HepG2 (cell line): ENCODE data around the gene FLAD1. TPM values are rescaled to one million over a fixed set of nuclear protein-coding genes. Genes with fewer than 3 reads are reported as not detected.

ENCODE experiments used
- ATAD3A ChIP-seq: sonication (generic); formaldehyde crosslinking; IDR thresholded peaks from 2 replicates; pipeline ENCODE4 v1.4.0; 2020; ENCODE audit warnings: missing genetic modification reagents
- DZIP1 ChIP-seq: sonication (generic); formaldehyde crosslinking; IDR thresholded peaks from 2 replicates; pipeline ENCODE4 v1.5.0; 2020; ENCODE audit warnings: mild to moderate bottlenecking, missing genetic modification reagents
- FIP1L1 ChIP-seq: fragments of 200-400 bp; formaldehyde crosslinking; IDR thresholded peaks from 2 replicates; pipeline ENCODE4 v1.6.1; 2018; ENCODE audit warnings: low read depth, mild to moderate bottlenecking, low read length, moderate library complexity, borderline replicate concordance; ENCODE audit not compliant: insufficient read depth
- GFI1 ChIP-seq: sonication (generic); formaldehyde crosslinking; IDR thresholded peaks from 2 replicates; pipeline ENCODE4 v1.5.0; 2020; ENCODE audit warnings: missing genetic modification reagents, mild to moderate bottlenecking, borderline replicate concordance
- GLI4 ChIP-seq: sonication (generic); formaldehyde crosslinking; IDR thresholded peaks from 2 replicates; pipeline ENCODE4 v1.5.1; 2020; ENCODE audit warnings: missing genetic modification reagents, mild to moderate bottlenecking, moderate library complexity, borderline replicate concordance
- GZF1 ChIP-seq: sonication (generic); formaldehyde crosslinking; IDR thresholded peaks from 2 replicates; pipeline ENCODE4 v1.5.1; 2020; ENCODE audit warnings: mild to moderate bottlenecking, missing genetic modification reagents
- HDAC1 ChIP-seq: sonication (generic); formaldehyde crosslinking; IDR thresholded peaks from 2 replicates; pipeline ENCODE4 v1.5.1; 2020; ENCODE audit warnings: mild to moderate bottlenecking, missing genetic modification reagents
- MBNL3 ChIP-seq: fragments of 250-450 bp; sonication (Bioruptor Pico); conservative IDR thresholded peaks from 2 replicates; pipeline ENCODE4 v1.8.0; 2022; ENCODE audit warnings: mild to moderate bottlenecking, inconsistent platforms
- MIER2 ChIP-seq: IDR thresholded peaks from 2 replicates; pipeline ENCODE4 v1.6.1; 2016; ENCODE audit warnings: missing biosample characterization, missing genetic modification reagents
- MIXL1 ChIP-seq: IDR thresholded peaks from 2 replicates; pipeline ENCODE4 v1.6.1; 2016
- MLLT10 ChIP-seq: sonication (generic); formaldehyde crosslinking; IDR thresholded peaks from 2 replicates; pipeline ENCODE4 v1.4.0; 2020; ENCODE audit warnings: missing genetic modification reagents
- NFKB2 ChIP-seq: sonication (generic); formaldehyde crosslinking; IDR thresholded peaks from 2 replicates; pipeline ENCODE4 v1.4.0; 2020; ENCODE audit warnings: missing genetic modification reagents, borderline replicate concordance
- PRPF4 ChIP-seq: fragments of 200-400 bp; formaldehyde crosslinking; IDR thresholded peaks from 2 replicates; pipeline ENCODE4 v1.6.1; 2016; ENCODE audit warnings: low read length, low read depth; ENCODE audit not compliant: poor library complexity, severe bottlenecking
- REL ChIP-seq: sonication (generic); formaldehyde crosslinking; conservative IDR thresholded peaks from 2 replicates; pipeline ENCODE4 v1.8.0; 2022; ENCODE audit warnings: mild to moderate bottlenecking, missing genetic modification reagents, moderate library complexity
- RORA ChIP-seq: sonication (generic); formaldehyde crosslinking; IDR thresholded peaks from 2 replicates; pipeline ENCODE4 v1.5.0; 2020; ENCODE audit warnings: mild to moderate bottlenecking, missing genetic modification reagents, moderate library complexity
- SNAI1 ChIP-seq: sonication (generic); formaldehyde crosslinking; IDR thresholded peaks from 2 replicates; pipeline ENCODE4 v1.5.0; 2020; ENCODE audit warnings: mild to moderate bottlenecking, missing genetic modification reagents, borderline replicate concordance
- ZBTB3 ChIP-seq: sonication (generic); formaldehyde crosslinking; IDR thresholded peaks from 2 replicates; pipeline ENCODE4 v1.4.0; 2020; ENCODE audit warnings: low read depth, mild to moderate bottlenecking, moderate library complexity, missing genetic modification reagents, borderline replicate concordance
- ZNF101 ChIP-seq: sonication (generic); formaldehyde crosslinking; IDR thresholded peaks from 2 replicates; pipeline ENCODE4 v1.4.0; 2020; ENCODE audit warnings: mild to moderate bottlenecking, low read depth, missing genetic modification reagents, borderline replicate concordance
- ZNF510 ChIP-seq: sonication (generic); formaldehyde crosslinking; IDR thresholded peaks from 2 replicates; pipeline ENCODE4 v1.4.0; 2020; ENCODE audit warnings: low read depth, mild to moderate bottlenecking, missing genetic modification reagents
- ZNF530 ChIP-seq: sonication (generic); formaldehyde crosslinking; IDR thresholded peaks from 2 replicates; pipeline ENCODE4 v1.5.0; 2020; ENCODE audit warnings: low read depth, mild to moderate bottlenecking, missing genetic modification reagents
- ZNF704 ChIP-seq: sonication (generic); formaldehyde crosslinking; IDR thresholded peaks from 2 replicates; pipeline ENCODE4 v1.8.1; 2023; ENCODE audit warnings: mild to moderate bottlenecking, inconsistent platforms, moderate library complexity, missing genetic modification reagents, borderline replicate concordance
- ZNF766 ChIP-seq: sonication (generic); formaldehyde crosslinking; IDR thresholded peaks from 2 replicates; pipeline ENCODE4 v1.5.0; 2020; ENCODE audit warnings: missing genetic modification reagents, borderline replicate concordance
- polyA plus RNA-seq, 8 experiments: library from polyadenylated mRNA; depleted of rRNA in 3 of 8; stranded (reverse) in 7 of 8; unstranded in 1 of 8; fragments of >200 nt; fragmentation: Illumina TruSeq in 4 of 8; extraction: Trizol in 4 of 8; gene quantifications; 2 replicates each; pipeline versions ENCODE4 v1.2.1 to v1.2.3, GENCODE V29; 2011 to 2016; ENCODE audit warnings: low read depth in 4 of 8, missing spikeins in 1 of 8, mixed read lengths in 1 of 8; ENCODE audit not compliant: insufficient read depth in 1 of 8
- total RNA-seq, 5 experiments: library from RNA; depleted of rRNA; stranded (reverse); fragments of >200 nt; fragmentation: Illumina TruSeq; extraction: Trizol; gene quantifications; 2 replicates each; pipeline ENCODE4 v1.2.3, GENCODE V29; 2016; ENCODE audit warnings: low read depth in 1 of 5
- TF ChIP-seq, protein P1 (sequence below), 2 experiments: fragments of 450-650 bp in 1 of 2; sonication (generic) in 1 of 2; formaldehyde crosslinking; IDR thresholded peaks; 2 replicates each; pipeline versions ENCODE4 v1.5.0 to v1.8.0; 2020 to 2022; ENCODE audit warnings: mild to moderate bottlenecking in 1 of 2, missing genetic modification reagents in 1 of 2
- TF ChIP-seq, protein P2 (sequence below): sonication (generic); formaldehyde crosslinking; IDR thresholded peaks from 2 replicates; pipeline ENCODE4 v1.4.0; 2020; ENCODE audit warnings: mild to moderate bottlenecking, low read depth, missing genetic modification reagents

FLAD1 gene
- total and polyA plus RNA-seq, 2 of the 13 experiments (the other 11 are each of a cell fraction or from before 2014, with no cell fraction given), result 25.9 to 32.8 TPM

DNA sequence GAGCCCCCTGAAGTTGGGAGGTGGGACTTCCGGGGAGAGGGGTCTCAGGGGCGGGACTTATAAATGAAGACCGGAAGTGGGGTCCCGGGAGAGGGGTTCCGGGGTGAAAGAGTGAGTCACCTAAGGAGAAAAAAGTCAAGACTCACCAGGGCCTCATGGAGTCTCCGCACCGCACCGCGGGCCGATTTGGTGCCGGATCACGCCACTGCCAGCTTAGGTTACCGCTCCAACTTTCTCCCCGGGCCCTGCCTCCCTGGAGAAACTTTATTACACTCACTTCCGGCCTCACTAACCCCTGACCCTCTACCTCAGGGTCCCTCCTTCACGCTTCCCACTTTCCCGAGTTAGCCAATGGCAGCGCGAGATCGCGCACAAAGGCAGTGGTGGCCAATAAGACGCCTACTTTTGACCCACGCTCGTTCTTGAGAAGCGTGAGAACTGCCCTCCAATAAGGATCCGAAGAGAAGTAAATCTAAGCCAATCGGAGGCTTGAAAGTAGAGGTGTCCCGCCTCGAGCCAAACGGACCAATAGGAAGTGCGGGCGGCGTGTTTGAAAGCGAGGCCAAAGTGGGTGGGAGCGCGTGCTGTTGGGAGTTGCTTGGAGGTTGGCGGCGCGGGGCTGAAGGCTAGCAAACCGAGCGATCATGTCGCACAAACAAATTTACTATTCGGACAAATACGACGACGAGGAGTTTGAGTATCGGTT is 8.9 kb upstream of the FLAD1 start, which contains the start of gene CKS1B (continued):
- 0 out of 2 replicates have a peak, but pooled peaks have one; percentile 21 for TF ChIP-seq ZBTB3 (CRISPR knock-in tag)
- TF ChIP-seq FIP1L1, result no peak
- TF ChIP-seq RORA (CRISPR knock-in tag), result no peak
- TF ChIP-seq MIER2 (CRISPR knock-in tag), result 0 out of 2 replicates have a peak, but pooled peaks have one; percentile 4
- no peak for TF ChIP-seq GFI1 (CRISPR knock-in tag)
- TF ChIP-seq HDAC1, result peak; percentile 99
- TF ChIP-seq MIXL1 (CRISPR knock-in tag), result no peak
- TF ChIP-seq MLLT10 (CRISPR knock-in tag), result no peak
- TF ChIP-seq, protein P1, sequence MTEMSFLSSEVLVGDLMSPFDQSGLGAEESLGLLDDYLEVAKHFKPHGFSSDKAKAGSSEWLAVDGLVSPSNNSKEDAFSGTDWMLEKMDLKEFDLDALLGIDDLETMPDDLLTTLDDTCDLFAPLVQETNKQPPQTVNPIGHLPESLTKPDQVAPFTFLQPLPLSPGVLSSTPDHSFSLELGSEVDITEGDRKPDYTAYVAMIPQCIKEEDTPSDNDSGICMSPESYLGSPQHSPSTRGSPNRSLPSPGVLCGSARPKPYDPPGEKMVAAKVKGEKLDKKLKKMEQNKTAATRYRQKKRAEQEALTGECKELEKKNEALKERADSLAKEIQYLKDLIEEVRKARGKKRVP (CRISPR knock-in tag; IDR thresholded peaks at IDR 0.05), result 0 out of 4 replicates have a peak, but pooled peaks of 1 of the 2 experiments have one; percentile 39
- 0 out of 2 replicates have a peak, but pooled peaks have one; percentile 14 for TF ChIP-seq SNAI1 (CRISPR knock-in tag)
- peak; percentile 81; the same call in 1 of the 2 replicates for TF ChIP-seq ZNF510 (CRISPR knock-in tag)
- peak; percentile 65; the same call in 1 of the 2 replicates for TF ChIP-seq NFKB2 (CRISPR knock-in tag)
- peak; percentile 52; the same call in 1 of the 2 replicates for TF ChIP-seq ZNF704 (CRISPR knock-in tag)
- TF ChIP-seq, protein P2, sequence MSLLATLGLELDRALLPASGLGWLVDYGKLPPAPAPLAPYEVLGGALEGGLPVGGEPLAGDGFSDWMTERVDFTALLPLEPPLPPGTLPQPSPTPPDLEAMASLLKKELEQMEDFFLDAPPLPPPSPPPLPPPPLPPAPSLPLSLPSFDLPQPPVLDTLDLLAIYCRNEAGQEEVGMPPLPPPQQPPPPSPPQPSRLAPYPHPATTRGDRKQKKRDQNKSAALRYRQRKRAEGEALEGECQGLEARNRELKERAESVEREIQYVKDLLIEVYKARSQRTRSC (CRISPR knock-in tag), result no peak
- TF ChIP-seq REL, result peak; percentile 97; the same call in 1 of the 2 replicates
- TF ChIP-seq ATAD3A (CRISPR knock-in tag), result no peak
- TF ChIP-seq MBNL3 (CRISPR knock-in tag), result no peak
- no peak for TF ChIP-seq GLI4 (CRISPR knock-in tag)
- no peak for TF ChIP-seq GZF1
- no peak for TF ChIP-seq ZNF101 (CRISPR knock-in tag)
- no peak for TF ChIP-seq ZNF766 (CRISPR knock-in tag)
- no peak for TF ChIP-seq ZNF530 (CRISPR knock-in tag)
- no peak for TF ChIP-seq DZIP1 (CRISPR knock-in tag)
- TF ChIP-seq PRPF4, result no peak
